ENCODE results near the gene NUB1. TPM values are rescaled to one million over a fixed set of nuclear protein-coding genes. Genes with fewer than 3 reads are reported as not detected.

Gene NUB1
- total RNA-seq, 3 donors from 2014 or later = 25.9 to 26.9 (median 26.5) TPM

DNA sequence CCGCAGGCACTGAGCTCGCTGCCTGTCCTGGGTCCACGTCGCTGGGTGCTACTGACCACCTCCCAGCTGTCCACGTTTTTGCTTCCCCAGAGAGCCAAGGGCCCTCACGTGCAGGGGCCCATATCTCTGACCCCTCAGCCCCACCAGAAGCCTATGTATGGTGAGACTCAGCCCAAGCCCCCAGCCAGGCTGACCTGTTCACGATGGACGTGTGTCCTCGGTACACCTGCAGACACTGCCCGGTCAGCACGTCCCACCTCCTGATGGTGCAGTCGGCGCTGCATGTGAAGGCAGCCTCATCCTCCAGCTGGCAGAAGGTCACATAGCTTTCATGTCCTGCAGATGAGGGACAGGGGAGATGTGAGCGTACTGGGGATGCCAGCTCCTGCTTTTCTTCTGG lies 58.3 kb downstream of the NUB1 start:
- H3K27me3 Mint-ChIP-seq (ENCODE audit: low read depth) = no peaks in the 10 kb centered on the region
- no peaks in the 10 kb centered on the region for H3K9me3 Mint-ChIP-seq
- peaks cover 37% of the 10 kb centered on the region for H3K4me1 Mint-ChIP-seq (ENCODE audit: low read depth)
- no peak for DNase-seq
- no peak overlapping the region for H3K4me3 Mint-ChIP-seq
- H3K36me3 Mint-ChIP-seq (ENCODE audit: insufficient read depth) = no peaks in the 10 kb centered on the region
- ATAC-seq = no peak

DNA sequence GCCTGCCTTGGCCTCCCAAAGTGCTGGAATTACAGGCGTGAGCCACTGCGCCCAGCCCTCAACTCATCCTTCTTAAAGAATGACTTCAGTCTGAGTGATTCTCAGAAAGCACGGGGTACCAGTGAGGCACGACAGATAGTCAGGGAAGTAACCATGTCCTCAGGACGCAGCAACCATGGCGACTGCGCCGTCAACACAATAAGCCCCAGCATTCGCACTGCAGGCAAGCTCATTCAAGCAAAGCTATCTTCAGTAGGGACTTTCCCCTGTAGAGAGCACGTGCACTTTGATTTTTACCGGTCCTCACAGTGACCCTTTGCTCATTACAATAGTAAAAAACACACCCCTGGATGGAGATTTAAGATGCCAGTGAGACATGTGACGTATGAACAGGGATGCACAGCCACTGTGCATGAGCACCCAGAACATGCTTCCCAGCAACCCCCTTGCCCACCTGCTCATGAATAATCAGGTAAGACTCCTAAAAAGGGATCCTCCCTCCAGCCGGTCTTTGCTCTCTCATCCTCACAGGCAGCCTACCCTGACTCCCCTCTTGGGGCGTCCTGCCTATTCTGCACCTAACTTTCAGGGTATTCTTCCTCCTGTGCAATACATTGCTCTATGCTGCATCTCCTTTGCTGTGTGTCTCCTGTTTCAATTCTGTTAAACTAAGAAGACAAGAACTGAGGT lies 59.2 kb downstream of the NUB1 start:
- ATAC-seq (no peak), DNase-seq (no peak)
- Mint-ChIP-seq H3K9me3 (no peaks in the 10 kb centered on the region), H3K4me1 (ENCODE audit: low read depth) (peaks cover 35% of the 10 kb centered on the region), H3K4me3 (no peak overlapping the region), H3K27me3 (ENCODE audit: low read depth) (no peaks in the 10 kb centered on the region), H3K36me3 (ENCODE audit: insufficient read depth) (no peaks in the 10 kb centered on the region)

DNA sequence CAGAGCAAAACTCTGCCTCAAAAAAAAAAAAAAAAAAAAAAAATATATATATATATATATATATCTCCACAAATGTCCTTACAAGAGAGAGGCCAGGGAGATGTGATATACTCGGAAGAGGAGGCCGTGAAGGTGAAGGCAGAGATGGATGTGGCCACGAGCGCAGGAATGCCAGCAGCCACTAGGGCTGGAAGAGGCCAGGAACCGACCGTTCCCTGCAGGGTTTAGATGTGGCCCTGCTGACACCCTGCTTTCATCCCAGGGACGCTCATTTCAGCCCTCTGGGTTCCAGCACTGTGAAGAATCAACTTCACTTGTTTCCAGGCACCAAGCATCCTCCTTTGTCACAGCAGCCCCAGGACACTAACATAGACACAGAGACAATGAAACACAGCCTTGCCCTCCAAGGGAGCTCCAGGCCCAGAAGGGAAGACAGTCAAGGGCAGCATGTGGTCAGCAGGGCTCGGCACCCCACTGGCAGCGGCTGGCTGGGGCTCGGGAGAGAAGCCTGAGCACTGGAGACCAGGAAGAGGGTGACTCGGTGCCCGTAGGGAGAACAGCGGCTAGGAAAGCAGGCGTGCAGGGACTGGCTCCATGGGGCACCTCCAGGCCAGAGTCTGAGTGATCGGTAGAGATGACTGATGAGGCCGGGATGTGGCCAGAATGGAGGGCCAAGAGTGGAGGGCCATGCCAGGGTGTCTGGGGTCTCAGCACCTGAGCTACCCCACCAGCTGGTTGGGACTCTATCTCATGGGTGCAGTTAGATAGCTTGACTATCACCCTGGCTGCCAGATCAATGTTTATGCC lies 60.6 kb downstream of the NUB1 start:
- H3K36me3 Mint-ChIP-seq (ENCODE audit: insufficient read depth) = no peaks in the 10 kb centered on the region
- DNase-seq = no peak
- no peaks in the 10 kb centered on the region for H3K9me3 Mint-ChIP-seq
- peaks cover 31% of the 10 kb centered on the region for H3K4me1 Mint-ChIP-seq (ENCODE audit: low read depth)
- no peak overlapping the region for H3K4me3 Mint-ChIP-seq
- no peaks in the 10 kb centered on the region for H3K27me3 Mint-ChIP-seq (ENCODE audit: low read depth)
- ATAC-seq = no peak

DNA sequence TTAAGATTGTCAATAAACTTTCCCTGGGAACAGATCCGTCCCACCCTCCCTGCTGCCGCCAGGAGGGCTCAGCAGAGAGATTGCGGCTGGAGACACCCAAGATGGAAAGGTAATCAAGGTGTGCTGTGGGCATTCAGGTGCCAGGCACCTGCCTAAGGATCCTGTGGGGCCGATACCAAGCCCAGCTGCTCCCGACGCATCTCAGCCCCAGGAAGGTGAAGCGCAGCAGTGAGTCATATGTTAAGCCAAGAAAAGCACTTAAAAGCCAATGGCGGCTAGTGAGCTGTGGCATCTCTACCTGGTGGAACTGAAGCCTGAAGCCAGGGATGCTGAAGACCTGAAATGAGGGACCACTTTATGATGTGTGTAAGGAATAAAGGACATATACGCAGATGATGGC lies 62.2 kb downstream of the NUB1 start:
- Mint-ChIP-seq H3K4me3 (no peak overlapping the region), H3K36me3 (ENCODE audit: insufficient read depth) (no peaks in the 10 kb centered on the region), H3K27me3 (ENCODE audit: low read depth) (peaks cover 7% of the 10 kb centered on the region)

DNA sequence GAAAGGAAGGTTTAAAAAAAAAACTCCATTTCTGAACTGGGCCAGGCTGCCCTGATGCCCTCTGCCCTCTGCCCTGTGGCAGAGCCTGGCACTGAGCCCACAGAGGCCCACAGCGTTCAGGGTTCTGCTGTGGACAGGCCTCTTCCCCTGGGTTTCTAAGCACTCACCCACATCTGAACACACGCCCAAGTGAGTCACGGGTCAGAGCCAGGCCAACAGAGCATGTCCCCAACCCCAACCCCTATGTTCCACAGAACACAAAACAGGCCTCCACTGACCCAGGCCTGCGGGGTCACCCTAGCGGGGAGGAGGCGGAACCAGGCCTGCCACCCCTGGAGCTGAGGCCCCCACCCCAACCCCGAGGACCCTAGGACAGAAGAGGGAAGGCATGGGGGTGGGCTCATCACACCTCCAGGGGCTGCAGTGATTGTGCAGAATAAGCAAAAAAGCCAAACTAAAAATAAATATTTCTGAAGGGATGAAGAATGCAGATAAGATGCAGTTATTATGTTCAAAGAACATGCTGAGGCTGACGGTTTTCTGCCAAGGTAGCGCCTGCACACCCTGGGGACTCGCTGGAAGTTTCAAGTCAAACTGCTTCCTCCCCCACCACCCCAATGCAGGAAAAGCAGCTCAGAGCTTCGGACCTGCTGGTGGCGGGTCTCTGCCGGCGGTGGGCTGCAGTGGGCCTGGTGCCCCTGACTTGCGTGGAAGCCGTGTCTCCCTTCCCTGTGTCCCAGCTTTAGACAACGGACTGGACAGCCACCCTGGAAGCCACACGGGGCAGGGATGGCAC lies 62.8 kb downstream of the NUB1 start:
- DNase-seq = no peak

More for the DNA sequence above, 62.2 kb downstream of the NUB1 start:
- Mint-ChIP-seq H3K9me3 (no peaks in the 10 kb centered on the region), H3K4me1 (ENCODE audit: low read depth) (peaks cover 26% of the 10 kb centered on the region)
- no peak for ATAC-seq
- DNase-seq = no peak

DNA sequence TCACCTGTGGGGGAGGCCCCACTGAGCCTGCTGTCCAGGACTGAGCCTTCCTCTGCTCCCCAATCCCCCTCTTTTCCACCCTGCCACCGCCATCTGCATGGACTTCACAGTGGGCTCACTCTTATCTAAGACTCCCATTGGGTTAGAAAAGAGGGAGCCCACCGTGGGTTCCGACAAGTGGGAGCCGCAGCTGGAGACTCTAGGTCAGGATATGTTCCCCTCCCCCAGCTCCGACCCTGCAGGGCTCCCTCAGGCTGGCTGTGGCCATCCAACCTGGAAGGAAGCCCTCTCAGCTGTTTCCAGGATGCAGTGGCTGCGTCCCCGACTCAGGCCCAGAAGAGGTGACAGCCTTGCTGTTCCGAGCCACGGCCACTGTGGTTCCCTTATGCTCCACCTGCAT lies 63.4 kb downstream of the NUB1 start:
- Mint-ChIP-seq H3K4me1 (ENCODE audit: low read depth) (peaks cover 25% of the 10 kb centered on the region), H3K36me3 (ENCODE audit: insufficient read depth) (no peaks in the 10 kb centered on the region), H3K9me3 (no peaks in the 10 kb centered on the region), H3K4me3 (no peak overlapping the region), H3K27me3 (ENCODE audit: low read depth) (peaks cover 9% of the 10 kb centered on the region)
- DNase-seq (no peak), ATAC-seq (no peak)

More for the DNA sequence above, 62.8 kb downstream of the NUB1 start:
- peaks cover 9% of the 10 kb centered on the region for H3K27me3 Mint-ChIP-seq (ENCODE audit: low read depth)
- H3K4me1 Mint-ChIP-seq (ENCODE audit: low read depth) = peaks cover 28% of the 10 kb centered on the region
- no peaks in the 10 kb centered on the region for H3K36me3 Mint-ChIP-seq (ENCODE audit: insufficient read depth)
- H3K9me3 Mint-ChIP-seq = no peaks in the 10 kb centered on the region
- no peak overlapping the region for H3K4me3 Mint-ChIP-seq
- ATAC-seq = no peak

DNA sequence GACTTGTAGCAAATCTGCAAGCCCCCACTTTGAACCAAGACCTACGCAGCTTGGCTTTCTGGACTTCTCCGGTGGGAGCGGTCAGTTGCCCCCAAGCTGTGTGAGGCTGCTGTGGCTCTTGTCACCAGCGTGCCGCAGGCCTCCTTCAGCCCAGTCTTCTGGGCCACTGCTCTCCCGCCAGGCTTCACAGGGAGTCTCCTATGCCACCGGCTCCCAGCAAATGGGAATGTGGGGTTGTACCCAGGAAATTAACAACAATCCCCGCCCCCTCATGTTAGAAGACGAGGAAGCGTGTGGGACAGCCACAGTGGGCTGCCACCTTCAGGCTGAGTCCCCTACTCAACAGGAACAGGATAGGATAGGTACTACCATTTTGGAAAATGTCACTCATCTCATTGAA lies 64.0 kb downstream of the NUB1 start:
- H3K36me3 Mint-ChIP-seq (ENCODE audit: insufficient read depth) = no peaks in the 10 kb centered on the region
- peaks cover 12% of the 10 kb centered on the region for H3K27me3 Mint-ChIP-seq (ENCODE audit: low read depth)
- no peak overlapping the region for H3K4me3 Mint-ChIP-seq
- DNase-seq (no peak), ATAC-seq (no peak)
- H3K4me1 Mint-ChIP-seq (ENCODE audit: low read depth) = peaks cover 26% of the 10 kb centered on the region
- H3K9me3 Mint-ChIP-seq = no peaks in the 10 kb centered on the region

DNA sequence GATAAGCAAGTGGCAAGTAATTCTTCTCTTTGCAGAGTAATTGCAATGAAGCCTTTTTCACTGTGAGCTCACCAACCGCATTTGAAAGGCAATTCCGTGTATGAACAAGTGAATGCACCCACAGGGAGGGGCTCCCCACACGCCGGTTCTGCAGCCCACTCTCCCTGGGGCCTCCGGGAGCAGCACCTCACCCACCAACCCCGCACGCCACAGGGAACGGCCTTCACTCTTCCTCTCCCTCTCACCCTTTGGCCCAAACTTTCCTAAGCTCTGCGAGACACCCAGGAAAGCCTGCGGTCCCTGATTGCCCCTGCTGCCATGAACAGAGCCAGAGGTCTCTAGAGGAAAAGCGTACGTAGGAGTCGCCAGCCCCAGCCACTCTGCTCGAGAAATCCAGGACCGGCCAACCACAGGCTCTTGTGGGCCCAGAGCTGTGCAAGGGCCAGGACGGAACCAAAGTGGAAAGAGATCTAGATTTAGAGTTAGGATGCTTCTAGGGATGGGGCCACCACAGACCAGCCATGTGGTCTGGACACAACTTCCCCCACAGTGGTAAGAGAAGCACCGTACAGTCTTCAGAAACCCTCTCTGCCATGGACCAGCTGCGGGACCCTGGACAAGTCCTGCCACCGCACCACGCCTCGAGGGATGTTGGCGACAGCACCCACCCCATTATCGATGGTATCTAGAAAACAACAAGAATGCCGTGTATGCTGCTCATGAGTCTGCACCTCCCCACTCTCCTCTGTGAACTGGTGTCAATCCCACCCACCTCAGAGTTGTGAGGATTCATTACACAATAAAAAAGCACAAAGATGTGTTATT lies 64.7 kb downstream of the NUB1 start:
- no peak overlapping the region for H3K4me3 Mint-ChIP-seq
- H3K27me3 Mint-ChIP-seq (ENCODE audit: low read depth) = peaks cover 18% of the 10 kb centered on the region
- ATAC-seq = no peak
- no peaks in the 10 kb centered on the region for H3K36me3 Mint-ChIP-seq (ENCODE audit: insufficient read depth)
- DNase-seq = no peak
- H3K4me1 Mint-ChIP-seq (ENCODE audit: low read depth) = peaks cover 27% of the 10 kb centered on the region
- H3K9me3 Mint-ChIP-seq = no peaks in the 10 kb centered on the region

DNA sequence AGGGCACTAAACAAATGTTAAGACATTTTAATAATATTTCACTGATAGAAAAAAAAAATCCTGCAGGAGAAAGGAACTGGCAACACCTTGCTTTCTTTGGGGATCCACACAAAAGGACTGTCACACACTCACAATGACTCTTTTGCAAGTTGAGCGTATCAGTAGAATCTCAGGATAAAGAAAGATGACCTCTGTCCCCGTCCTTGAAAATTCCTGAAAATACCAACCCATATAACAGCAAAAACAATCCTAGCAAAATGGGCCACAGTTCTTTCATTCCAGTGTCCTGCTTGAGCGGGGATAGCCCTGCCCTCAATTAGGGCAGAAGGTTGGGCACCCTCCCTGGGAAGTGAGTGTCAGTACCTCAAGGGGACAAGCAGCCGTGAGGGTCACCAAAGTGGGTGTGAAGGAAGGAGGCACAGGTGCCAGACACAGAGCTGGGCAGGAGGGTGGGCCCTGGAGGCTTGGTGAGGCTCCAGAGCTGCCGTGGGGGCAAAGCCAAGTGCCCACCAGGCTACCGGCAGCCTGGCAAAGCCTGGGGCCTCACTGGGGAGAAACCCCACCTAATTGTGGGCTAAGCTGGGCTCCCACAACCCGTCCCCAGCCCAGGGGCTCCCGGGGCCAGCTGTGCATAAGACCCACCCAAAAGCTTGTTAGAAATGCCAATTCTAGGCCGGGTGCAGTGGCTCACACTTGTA lies 65.4 kb downstream of the NUB1 start:
- DNase-seq (no peak), ATAC-seq (no peak)
- Mint-ChIP-seq H3K27me3 (ENCODE audit: low read depth) (peaks cover 26% of the 10 kb centered on the region), H3K4me1 (ENCODE audit: low read depth) (peaks cover 28% of the 10 kb centered on the region), H3K4me3 (no peak overlapping the region), H3K36me3 (ENCODE audit: insufficient read depth) (no peaks in the 10 kb centered on the region), H3K9me3 (no peaks in the 10 kb centered on the region)

DNA sequence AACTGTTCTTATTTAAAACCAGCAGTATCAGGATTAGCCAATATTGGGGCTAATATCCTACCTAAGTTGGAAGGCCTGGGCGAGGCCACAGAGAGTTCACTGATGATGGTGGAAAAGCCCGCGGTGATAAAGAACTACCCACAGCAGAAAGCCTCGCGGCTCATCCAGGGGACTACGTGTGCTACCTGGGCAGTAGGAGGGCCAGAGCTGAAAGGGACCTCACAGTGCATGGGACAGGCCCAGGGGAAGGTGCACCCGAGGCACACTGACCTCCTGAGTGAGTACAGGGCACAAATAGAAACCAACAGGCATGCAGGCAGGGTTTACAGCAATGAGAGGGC lies 66.9 kb downstream of the NUB1 start:
- DNase-seq = no peak
- no peaks in the 10 kb centered on the region for H3K36me3 Mint-ChIP-seq (ENCODE audit: insufficient read depth)
- H3K4me1 Mint-ChIP-seq (ENCODE audit: low read depth) = peaks cover 37% of the 10 kb centered on the region
- no peak for ATAC-seq
- H3K4me3 Mint-ChIP-seq = peak overlapping the region; percentile 78
- H3K27me3 Mint-ChIP-seq (ENCODE audit: low read depth) = peaks cover 30% of the 10 kb centered on the region
- no peaks in the 10 kb centered on the region for H3K9me3 Mint-ChIP-seq

DNA sequence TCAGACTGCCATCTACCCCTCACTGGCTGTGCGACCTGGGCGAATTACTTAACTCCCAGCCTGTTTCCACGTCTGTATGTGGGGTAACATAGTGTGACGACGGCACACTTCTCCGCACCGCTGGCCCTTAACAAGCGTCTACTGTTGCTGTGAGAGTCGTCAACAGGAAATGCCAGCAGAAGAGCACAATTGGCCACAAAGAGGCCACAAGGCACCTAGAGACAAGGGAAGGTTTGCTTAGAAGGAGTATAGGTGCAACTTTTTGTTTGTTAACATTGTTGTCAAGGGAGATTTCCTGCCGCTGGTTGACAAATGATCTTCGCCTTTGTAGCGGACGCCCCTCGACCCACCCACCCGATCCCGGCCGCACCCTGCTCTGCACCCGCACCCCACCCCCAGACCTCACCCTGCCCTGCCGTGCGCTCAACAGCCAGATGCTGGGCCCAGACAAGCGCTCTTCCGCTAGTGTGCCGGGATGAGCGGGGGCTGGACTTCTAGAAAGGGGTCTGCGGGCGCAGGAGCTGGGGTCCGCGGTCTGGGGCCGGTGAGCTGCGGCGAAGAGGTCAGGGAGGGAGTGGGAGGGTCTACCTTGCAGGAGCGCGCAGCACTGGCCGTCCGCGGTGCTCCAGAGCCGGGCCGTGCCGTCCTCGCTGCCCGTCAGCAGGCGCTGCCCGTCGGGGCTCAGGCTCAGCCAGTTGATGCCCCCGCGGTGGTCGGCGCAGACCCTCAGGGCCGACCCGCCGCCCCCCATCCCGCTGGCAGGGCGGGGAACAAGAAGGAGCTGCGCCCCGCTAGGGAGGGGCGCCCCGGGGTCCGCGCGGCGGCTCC lies 67.4 kb downstream of the NUB1 start:
- DNase-seq (no peak), ATAC-seq (peak; percentile 49 to 58)
- H3K9me3 Mint-ChIP-seq = no peaks in the 10 kb centered on the region
- peaks cover 30% of the 10 kb centered on the region for H3K27me3 Mint-ChIP-seq (ENCODE audit: low read depth)
- H3K4me3 Mint-ChIP-seq = peak overlapping the region; percentile 78
- H3K36me3 Mint-ChIP-seq (ENCODE audit: insufficient read depth) = no peaks in the 10 kb centered on the region
- peaks cover 38% of the 10 kb centered on the region for H3K4me1 Mint-ChIP-seq (ENCODE audit: low read depth)

DNA sequence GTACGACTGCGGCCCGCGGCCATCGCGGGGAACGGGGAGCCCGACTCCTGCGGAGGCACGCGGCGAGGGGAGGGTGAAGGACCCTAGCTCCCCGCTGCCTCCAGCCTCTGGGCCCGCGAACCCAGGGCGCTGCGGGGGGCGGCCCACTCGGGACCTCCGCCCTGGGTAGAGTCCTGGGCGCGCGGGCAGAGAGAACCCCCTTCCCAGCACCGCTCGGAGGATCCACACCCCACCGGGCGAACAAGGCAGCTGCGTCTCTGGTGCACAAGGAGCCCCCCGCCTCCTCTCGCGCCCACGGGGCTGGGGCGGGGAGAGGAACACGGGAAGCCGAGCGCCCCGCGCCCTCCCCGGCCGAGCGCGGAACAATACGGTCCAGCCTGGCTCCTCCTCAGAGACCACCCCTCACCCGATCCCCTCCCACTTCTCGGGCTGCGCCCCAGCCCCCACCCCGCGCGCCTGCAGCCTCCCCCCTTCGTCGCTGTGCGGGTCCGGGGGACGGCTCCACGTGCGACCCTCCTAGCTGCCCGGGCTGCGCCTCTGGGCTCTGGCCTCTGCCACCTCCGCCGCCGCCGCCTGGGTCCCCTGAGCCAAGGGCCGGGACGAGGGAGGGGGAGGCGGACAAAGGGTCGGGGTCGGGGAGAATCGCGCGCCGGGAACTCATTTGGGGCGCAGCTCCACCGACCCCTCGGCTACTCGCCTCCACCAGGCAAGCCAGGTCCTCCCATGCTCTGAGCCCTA lies 68.2 kb downstream of the NUB1 start, which contains the start of gene WDR86:
Gene WDR86, minus strand, starts transcription at position 372 of the 738 bp plus-strand sequence. CDS start 449 bp downstream, outside the sequence.
- DNase-seq (no peak), ATAC-seq (peak; percentile 6 to 8)
- H3K4me3 Mint-ChIP-seq = peak within 1 kb of the TSS; percentile 78

More for the DNA sequence above, 68.2 kb downstream of the NUB1 start, which contains the start of gene WDR86:
- peaks cover 5% of the 10 kb centered on the region for H3K9me3 Mint-ChIP-seq
- H3K27me3 Mint-ChIP-seq (ENCODE audit: low read depth) = peaks cover 30% of the 10 kb centered on the region
- no peaks in the 10 kb centered on the region for H3K36me3 Mint-ChIP-seq (ENCODE audit: insufficient read depth)
- peaks cover 43% of the 10 kb centered on the region for H3K4me1 Mint-ChIP-seq (ENCODE audit: low read depth)

Data from activated T-cell treated with anti-CD3 and anti-CD28 coated beads, Interleukin-2, amount 50 U/mL, for 4 hours (primary cell).